HG02938 (cell line): Measurements from ENCODE around the gene ZC3H12C.
"Not testable (repeated sequence)": the region's sequence is repeated elsewhere in the genome, so short reads cannot be mapped to it uniquely, and the experiment has no call there.

Source experiments
- ATAC-seq: cut with Tn5 transposase; IDR thresholded peaks from one replicate; pipeline ENCODE4 v1.9.1; 2021; ENCODE audit warnings: mild to moderate bottlenecking, moderate library complexity; ENCODE audit not compliant: unreplicated experiment

The ZC3H12C gene

DNA sequence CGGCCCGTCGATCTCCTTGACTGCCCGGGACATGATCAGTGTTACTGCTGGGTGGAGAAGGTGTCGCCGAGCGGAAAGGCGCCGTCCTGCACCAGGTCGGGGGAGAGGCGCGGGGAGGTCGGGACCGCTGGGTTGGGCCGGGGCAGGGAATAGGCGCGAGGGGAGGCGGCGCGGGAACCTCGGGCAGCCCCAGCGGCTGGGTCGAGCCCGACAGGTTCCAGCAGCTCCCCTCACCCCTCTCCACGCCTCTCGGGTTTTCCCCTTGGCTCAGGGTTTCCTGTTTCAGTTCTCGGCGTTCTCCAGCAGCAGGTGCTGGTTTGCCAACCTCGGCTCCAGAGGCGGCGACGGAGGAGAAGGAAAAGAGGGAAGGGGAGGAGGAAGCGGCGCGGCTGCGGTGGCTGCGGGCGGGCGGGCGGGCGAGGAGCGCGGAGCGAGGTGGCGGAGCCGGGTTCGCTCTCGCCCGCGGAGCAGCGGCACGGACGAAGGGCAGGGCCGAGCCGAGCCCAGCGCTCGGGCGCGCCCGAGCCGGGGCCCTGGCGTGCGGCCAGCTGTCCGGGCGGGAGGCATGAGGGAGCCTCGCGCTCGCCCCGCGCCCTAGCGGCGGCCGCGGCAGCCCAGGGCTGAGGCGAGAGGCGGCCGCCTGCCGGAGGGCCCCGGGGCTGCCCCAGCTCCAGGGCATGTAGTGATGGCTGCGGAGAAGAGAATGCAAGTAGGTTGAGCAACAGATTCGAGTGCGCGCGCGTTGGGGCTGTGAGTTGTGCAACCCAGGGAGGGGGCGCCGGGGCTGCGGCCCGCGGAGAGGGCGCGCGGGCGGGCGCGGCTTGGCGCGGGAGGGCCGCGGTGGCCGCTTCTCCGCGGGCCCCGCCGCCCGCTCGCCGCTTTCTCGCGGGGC is at the start of gene ZC3H12C:
TSS of gene ZC3H12C (plus strand) at position 878 of the 892 bp plus-strand sequence. CDS start 20 bp downstream, outside the sequence.
- ATAC-seq: peak; percentile 58

DNA sequence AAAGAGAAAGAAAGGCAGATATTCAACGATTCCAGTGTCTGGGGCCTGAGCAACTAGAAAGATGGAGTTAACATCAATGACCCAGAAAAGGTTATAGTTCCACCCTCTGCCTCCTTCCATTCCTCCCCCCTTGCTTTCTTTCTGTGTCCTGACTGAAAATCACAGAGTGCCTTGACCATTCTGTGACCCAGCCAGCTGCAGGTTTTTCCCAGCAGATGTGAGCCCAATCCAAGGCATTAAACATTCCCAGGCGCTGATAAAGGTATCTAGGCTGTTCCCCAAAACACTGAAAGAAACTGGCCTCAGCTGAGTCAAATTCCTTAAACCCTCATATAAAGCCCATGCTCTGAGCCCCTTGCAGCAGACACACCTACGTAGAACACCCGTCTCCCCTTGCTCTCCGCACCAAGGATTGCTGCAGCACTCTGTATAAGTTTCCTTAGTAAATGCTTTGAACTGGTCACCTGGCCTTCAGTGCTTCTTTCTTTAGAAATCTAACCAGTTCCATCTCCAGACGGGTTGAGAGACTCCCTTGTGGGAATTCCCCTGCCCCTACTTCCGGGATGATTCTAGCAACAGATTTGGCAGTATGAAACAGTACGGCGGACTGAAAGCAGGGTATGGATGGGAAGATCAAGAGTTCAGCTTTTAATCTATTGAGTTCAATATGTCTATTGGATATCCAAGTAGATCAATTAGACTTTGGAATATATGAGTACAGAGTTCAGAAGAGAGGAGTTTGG is 48.8 kb upstream of the ZC3H12C start:
- no peak for ATAC-seq

DNA sequence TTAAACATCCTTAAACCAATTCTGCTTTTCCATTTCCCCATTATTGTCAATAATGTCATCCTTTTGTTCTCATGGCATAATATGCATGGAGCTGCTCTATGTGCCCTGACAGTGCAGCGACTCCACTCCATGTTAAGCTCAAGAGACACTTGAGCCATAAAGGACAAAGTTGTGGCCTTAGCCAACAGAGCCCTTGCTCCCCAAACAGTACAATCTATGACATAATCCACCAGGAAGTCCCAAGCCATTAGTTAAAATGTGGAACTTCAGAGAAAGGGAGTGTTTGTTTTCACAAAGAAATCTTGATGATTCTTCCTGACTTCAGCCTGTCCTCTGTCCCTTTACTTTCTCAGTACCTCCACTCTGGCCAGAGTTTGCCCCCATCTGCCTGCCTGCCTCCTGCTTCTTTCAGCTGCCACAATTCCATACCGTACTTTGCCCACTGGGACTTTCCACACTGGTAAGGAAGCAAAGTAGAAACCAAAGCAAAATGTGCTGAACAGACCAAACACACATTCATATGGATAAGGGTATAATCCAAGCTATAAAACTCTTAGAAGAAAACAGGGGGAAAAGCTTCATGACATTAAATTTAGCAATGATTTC is 46.3 kb upstream of the ZC3H12C start:
- ATAC-seq: no peak

DNA sequence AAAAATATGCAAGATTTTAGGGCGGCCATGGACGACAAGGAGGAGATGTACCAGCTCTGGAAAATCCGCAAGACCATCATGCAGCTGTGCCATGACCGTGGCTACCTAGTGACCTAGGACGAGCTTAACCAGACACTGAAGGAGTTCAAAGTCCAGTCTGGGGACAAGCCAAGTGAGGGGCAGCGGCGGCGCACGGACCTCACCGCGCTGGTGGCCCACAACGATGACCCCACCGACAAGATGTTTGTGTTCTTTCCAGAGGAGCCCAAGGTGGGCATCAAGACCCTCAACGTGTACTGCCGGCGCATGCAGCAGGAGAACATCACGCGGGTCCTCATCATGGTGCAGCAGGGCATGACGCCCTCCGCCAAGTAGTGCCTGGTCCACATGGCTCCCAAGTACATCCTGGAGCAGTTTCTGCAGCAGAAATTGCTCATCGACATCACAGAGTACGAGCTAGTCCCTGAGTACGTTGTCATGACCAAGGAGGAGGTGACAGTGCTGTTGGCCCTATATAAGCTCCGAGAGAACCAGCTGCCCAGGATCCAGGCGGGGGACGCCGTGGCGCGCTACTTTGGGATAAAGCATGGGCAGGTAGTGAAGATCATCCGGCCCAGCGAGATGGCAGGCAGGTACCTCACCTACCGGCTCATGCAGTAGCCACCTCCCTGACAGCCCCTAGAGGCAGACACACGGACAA is 43.5 kb upstream of the ZC3H12C start:
- ATAC-seq: no peak

DNA sequence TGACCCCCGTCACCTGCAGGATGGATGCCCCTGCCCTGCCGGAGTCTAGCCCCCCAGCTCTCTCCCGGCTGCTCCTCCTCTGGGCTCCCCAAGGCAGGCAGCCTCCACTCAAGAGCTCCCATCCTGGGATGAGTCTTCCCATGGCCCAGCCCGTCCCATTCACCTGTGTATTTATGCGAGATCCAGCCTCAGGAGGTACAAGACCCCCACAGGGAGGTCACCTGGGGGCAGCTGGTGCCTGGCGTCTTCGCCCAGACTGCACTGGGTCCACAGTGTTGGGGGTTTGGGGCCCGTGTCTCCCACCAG is 43.0 kb upstream of the ZC3H12C start:
- no peak for ATAC-seq

DNA sequence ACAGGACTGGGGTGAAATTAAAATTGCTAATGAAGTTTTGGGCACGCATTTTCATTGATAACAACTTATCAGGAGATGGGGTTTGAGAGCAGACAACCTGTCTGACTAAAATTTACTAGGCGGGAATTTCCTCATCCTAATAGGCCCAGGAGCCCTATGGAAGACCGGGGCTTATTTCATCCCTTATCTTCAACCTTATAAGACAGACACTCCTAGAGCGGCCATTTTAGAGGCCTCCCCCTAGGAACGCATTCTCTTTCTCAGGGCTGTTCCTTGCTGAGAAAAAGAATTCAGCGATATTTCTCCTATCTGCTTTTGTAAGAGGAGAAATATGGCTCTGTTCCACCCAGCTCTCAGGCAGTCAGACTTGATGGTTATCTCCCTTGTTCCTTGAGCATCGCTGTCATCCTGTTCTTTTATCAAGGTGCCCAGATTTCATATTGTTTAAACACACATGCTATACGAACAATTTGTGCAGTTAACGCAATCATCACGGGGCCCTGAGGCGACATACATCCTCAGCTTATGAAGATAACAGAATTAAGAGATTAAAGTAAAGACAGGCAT is 39.3 kb upstream of the ZC3H12C start:
- ATAC-seq: no peak

DNA sequence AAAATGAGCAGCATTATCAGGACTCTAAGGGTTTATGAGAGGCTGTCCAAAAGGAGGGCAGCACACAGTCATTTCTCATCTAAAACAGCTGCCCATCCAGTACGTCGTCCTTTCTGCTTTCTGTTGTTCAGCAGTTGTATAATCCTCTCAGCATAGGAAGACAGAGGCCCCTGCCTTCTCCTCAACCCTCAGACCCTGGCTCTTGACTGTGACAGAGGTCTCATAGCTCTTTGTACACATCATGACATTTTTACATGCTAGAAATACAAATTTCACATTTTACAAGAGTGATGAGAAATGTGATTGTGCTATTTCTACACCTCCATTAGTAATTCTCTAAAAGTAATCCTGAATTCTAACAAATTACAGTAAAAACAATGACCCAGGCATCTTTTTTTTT is 36.2 kb upstream of the ZC3H12C start:
- ATAC-seq: no peak

DNA sequence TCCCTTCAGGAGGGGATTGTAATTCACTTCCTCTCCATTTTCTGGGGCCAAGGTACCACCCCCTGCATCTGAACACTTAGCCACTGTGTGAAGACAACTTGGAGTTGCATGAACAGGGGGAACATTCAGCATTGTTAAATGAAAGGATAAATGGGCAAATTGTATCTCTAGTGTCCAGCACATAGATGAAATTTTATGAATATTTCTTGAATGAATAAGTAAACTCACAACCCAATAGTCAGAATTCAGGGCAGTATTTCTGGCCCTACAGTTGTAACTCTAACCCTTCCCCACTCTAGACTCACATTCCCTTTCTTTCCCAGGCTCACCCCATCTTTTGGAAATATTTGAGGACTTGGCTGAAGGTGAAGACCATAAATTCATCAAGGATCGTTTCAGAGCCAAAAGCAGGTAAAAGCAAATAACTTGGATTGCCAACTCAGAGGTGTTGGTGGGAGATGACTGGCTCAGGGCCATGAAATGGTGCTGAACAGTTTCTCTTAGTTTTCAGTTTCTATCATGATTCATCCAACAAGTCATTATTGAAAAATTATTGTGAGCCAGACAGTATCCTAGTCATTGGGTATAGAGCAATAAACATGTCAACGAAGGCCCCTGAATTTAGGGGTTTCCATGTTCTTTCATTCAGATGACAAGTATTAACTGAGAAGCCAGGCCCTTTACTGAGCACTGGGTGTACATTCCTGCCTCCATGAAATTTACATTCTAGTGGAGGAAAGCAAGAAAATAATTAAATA is 33.3 kb upstream of the ZC3H12C start:
- ATAC-seq: no peak

DNA sequence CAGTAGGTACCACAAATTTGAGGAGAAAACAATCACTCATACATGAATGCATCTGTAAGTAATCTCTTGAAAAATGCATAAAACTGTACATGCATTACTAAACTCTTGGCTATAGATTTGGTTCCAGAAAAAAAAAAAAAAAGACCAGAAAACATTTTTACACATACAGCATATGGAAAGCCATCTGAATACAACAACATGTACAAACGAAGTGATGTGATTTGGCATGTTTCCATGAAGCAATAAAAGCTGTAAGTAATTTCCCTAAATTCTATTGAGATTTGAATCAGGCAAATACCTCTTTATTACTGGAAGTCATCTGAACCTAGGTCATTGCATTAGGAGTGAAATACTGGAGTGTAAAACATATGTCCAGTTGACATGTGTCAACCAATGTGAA is 31.9 kb upstream of the ZC3H12C start:
- no peak for ATAC-seq

DNA sequence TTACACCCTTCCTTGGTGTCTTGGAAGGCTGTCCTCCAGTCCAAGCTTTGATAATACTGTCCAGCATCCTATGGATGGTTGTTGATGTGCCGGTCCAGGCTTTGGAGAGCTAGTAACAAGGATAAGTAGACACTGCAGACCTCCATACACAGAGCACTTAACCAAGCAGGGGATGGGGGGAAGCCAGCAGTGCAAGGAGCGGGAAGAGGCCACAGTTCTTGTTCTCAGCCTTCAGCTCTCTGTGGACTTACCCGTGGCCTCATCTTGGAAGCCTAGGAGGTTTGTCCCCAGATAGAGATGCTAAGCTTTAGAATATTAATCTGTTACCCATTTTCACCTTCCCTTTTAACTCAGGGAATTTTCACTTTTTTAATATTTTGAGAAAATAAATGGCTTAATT is 30.9 kb upstream of the ZC3H12C start:
- no peak for ATAC-seq

DNA sequence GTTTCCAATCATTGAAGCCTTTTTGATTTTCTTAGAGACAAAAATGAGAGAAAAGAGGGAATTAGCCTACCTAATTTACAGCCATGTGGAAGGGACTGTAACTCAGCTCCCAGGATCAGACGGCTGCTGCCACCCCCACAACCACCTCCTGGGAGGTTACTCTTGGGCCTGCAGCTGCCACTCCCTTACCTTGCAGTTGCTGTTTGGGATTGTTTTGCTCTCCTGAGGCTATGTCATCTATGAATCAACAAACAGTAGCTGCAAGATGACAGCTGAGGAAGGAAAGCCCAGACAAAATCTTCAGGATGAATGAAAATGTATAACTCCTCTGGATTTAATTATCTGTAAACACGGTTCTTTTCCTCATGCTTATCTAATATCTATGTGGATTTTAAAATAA is 28.0 kb upstream of the ZC3H12C start:
- no peak for ATAC-seq

DNA sequence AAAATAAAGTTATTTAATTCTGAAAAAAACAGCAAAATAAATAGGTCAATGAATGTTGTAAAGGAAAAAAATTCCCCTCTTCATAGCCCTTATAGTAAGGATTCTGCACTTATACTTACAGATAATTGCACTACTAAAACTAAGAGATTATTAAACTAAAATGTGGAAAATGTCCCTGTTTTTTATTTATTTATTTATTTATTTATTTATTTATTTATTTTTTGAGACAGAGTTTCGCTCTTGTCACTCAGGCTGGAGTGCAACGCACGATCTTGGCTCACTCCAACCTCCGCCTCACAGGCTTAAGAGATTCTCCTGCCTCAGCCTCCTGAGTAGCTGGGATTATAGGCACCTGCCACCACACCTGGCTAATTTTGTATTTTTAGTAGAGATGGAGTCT is 25.2 kb upstream of the ZC3H12C start:
- ATAC-seq: not testable (repeated sequence)

DNA sequence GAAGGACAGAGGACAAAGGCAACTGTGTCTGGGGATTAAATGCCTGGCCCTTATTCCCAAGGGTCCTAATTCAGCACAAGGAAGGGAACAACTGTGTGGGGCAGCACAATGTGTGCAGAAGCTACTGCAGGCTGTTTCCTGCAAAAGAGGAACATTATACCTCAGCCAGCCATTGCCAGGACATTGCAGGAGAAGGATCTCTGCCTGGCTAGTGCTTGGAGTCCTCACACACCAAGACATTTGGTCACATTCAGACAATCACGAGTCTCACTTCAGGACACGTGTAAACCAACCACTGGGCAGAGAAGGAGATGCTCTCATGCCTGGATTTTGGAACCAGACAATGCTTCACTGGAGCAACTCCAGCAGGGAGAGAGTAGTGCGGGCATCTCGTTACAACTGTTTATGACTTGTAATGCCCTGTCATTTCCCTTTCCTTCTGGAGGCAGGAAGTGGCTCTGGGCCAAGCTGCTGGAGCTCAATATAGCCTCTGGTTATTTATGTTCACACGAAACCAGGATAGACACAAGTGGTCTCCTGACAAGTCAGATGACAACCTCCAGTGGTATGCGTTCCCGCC is 23.9 kb upstream of the ZC3H12C start:
- no peak for ATAC-seq

DNA sequence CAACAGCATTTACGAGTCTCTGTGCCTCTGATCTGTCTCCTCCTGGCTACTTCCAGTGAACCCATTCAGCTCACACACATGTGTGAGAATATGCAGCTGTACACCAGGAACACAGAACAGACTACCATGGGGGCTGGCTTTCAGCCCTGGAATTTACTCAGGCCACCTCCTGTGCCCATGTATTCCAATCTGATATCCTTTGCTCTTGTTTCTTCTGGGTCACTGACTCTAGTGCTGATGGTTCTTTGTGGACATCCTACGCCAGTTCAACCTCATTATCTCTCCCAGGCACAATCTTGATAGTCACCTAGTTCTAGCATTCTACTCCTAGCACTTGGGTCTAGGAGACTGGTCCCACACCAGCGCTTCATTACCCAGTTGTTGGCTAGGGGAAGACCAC is 23.0 kb upstream of the ZC3H12C start:
- ATAC-seq: no peak

DNA sequence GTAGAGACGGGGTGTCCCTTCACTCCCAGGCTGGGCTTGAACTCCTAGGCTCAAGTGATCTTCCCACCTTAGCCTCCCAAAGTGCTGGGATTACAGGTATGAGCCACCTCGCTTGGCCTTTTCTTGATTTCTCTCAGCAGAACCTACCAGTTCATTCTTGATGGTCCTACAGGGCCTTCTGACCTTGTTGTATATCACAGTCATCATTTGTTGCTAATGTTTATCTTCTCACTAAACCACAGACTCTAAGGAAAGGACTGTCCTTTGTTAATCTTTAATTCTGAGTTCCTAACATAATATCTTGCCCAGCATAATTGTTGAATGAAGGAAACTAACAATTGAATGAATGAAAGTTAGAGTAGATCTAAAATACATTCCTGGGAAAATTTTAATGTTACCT is 22.0 kb upstream of the ZC3H12C start:
- ATAC-seq: peak; percentile 47

DNA sequence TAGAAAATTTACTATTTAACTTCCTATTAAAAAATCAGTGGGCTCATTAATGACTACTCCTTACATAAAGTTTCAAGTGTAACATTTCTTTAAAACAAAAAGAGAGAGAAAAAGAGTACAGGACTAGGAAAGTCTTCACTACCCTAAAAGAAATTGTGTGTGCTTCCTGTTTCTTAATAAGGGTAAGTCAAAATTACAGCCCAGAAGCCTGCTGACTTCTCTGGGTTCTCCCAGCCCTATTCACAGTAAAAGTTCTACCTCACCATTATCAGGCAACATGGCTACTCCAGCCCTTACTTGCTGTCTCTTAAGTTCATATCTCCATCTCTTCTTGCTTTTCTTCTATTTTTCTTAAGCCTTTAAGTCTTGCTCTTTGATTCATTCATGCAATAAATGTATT is 20.3 kb upstream of the ZC3H12C start:
- ATAC-seq: no peak

DNA sequence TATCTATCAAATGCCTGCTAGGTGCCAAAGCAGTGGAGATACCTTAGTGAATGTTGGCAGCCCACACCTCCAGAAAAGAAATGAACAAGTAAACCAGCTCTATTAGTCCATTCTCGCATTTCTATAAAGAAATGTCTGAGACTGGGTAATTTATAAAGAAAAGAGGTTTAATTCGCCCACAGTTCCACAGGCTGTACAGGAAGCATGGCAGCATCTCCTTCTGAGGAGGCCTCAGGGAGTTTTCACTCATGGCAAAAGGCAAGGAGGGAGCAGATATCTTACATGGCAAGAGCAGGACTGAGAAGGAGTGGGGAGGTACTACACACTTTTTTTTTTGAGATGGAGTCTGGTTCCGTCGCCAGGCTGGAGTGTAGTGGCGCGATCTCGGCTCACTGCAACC is 18.7 kb upstream of the ZC3H12C start:
- ATAC-seq: no peak

DNA sequence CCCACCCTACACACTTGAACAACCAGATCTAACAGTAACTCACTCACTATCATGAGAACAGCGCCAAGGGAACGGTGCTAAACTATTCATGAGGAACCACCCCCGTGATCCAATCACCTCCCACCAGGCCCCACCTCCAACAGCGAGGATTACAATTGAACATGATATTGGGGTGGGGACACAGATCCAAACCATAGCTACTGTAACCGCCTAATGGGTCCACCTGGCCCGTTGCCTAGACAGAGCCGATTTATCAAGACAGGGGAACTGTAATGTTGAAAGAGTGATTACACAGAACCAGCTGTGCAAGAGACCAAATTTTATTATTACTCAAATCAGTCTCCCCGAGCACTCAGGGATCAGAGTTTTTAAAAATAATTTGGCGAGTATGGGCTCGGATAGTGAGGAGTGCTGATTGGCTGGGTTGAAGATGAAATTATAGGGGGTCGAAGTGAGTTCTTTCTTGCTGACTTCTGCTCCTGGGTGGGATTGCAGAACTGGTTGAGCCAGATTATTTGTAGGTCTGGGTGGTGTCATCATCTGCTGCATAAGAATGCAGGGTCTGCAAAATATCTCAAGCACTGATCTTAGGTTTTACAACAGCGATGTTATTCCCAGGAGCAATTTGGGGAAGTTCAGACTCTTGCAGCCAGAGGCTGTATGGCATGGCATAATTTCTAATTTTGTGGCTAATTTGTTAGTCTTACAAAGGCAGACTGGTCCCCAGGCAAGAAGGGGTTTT is 17.9 kb upstream of the ZC3H12C start:
- ATAC-seq: no peak

DNA sequence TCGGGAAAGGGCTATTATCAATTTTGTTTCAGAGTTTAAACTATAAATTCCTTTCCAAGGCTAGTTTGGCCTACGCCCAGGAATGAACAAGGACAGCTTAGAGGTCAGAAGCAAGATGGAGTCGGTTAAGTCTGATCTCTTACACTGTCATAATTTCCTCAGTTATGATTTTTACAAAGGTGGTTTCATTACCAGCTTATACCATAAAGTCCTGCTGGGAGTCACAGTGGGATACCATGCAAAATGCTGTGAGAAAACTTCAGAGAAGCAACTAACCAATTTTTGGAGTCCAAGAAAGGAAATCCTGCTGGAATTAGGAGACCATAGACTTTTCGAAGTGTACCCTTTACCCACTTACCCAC is 17.4 kb upstream of the ZC3H12C start:
- ATAC-seq: no peak
